EL (cell line): Measurements from ENCODE around the gene PXK.
"Not testable (repeated sequence)": the region's sequence is repeated elsewhere in the genome, so short reads cannot be mapped to it uniquely, and the experiment has no call there.

Experiments
- DNase-seq: peaks from one replicate; pipeline ENCODE4 v3.0.0-alpha.2; 2016

PXK gene

DNA sequence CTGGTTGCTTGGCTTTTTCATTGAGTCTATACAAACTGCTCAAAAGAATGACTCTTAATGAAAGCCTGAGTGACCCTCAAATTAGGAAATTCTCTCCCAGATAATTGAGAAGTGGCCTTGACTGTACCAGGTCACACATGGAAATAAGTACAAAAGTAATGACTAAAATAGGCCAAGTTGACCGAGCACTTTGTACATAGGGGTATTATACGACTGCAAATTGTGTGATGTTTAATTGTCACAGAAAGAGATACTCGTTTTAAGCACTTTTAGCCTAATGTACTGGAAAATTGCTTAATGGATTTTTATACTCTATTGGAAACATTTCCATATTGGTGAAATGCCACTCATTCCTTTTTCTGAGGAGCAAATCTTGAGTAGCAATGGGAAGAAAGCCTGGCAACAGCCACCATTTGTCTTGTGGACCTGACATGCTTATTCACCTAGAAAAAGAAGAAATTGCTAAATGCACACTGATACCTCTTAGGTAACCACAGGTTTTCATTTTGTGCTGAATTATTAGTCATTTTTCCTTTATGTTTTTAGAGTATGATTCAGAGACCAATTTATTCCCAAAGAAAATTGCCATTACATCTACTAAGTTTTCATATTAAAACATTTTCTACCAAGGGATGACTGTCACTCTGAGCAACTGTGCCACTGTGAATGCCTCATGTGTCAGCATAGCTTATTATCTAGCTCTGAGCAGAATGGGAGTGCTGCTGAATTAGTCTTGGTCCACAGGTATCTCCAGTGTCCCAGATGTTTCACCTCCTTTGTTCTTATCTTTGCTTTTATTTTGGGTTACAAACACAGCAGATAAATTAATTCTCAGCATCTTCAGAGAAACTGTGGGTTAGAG lies 8.9 kb upstream of the PXK start:
- DNase-seq: no peak

DNA sequence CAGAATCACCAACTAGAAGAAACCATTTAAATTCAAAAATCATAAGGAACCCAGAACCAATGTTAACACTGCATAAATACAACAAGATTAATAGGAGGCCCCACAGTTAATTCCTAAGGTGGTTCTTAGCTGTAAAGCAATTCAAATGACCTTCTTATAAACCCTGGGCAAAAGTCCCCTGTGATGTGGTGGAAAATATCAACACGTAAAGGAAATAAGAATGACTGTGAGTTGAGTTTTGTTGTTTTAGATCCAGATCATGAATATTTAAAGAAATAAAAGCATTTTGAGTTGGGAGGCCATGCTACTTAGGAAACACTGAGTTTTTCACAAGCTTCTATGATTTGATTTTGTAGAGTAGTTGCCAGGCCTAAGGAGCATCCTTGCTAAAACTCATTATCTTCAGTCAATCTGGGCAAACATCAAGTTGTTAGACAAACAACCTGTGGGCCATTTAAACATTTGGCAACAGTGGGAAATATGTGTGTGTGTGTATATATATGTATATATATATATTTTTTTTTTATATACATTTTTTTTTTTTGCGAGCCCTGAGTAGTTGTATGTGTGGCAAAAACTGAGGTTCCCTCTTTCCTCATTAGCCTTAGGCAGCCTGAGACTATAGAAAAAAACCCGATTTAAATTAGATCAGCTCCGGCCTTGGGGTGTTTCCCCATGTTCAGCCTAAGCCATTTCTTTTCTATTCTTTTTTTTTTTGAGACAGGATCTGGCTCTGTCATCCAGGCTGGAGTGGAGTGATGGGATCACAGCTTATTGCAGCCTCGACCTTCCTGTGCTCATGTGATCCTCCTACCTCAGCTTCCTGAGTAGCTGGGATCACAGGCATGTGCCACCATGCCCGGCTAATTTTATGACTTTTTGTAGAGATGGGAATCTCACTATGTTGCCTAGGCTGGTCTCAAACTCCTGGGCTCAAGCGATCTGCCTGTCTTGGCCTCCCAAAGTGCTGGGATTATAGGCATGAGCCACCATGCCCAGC lies 8.0 kb upstream of the PXK start:
- DNase-seq: no peak

DNA sequence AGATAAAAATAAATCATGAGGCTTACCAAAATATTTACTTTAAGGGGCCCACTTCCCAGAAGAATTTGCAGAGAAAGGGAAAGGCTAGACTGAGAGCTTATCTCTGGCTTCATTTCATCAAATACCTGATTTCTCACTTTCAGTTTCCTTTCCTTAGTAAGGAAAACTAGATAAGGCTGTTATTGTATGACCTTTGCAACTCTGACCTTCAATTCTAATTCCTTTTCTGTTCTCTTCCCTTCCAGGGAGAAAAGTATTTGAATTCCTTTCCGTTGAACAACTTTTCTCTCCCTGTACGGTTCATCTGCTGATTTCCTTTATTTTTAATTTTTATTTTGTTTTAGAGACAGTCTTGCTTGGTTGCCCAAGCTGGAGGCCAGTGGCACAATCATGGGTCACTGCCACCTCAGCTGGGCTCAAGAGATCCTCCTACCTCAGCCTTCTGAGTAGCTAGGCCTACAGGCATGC lies 7.1 kb upstream of the PXK start:
- DNase-seq: peak; percentile 8

DNA sequence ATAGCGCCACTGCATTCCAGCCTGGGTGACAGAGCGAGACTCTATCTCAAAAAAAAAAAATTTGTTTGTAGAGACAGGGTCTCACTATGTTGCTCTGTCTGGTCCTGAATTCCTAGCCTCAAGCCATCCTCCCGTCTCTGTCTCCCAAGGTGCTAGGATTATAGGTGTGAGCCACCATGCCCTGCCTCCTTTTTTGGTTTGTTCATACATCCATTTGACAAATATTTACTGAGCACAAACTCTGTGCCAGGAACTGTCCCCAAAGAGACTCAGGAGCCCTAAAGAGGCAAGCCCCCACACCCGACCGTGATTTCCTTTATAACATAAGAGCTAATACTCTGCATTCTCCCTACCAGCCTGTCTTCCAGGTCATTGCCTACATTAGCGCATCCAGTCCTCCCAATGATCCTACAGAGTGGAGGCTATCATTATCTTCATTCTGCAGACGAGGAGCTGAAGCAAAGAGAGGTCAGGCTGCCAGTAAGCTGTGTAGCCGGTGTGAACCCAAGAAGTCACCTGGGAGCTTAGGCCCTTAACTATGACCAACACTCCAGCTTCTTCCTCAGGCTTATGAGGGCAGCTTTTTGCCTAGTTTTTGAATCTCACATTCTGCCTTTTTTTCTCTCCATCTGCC lies 6.3 kb upstream of the PXK start:
- no peak for DNase-seq

DNA sequence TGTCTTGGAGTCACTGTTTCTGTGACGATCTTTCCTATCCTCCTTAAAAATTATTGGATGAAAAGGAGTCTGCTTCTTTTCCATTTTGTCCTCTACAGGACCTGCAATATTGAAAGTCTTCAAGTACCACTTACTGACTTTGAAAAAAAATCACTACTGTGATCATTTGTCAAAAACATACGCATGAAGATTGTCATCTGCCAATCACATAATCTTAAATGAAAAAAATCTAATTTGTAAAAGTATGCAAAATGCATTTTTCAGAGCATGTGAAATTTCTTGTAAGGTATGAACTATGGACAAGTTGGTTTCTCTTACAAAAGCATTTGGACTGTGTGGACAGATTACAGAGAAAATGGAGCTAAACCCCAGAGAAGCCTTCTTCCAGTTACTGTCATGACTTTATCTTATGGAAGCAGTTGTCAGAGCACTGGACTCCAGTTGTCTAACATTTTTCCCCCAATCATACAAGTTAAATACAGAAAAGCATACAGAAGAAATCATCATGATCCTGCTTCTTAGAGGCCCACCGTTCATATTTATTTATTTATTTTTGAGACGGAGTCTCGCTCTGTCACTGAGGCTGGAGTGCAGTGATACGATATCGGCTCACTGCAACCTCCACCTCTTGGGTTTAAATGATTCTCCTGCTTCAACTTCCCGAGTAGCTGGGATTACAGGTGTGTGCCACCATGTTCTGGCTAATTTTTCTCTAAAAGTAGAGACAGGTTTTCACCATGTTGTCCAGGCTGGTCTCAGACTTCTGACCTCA lies 3.4 kb upstream of the PXK start:
- DNase-seq: no peak

DNA sequence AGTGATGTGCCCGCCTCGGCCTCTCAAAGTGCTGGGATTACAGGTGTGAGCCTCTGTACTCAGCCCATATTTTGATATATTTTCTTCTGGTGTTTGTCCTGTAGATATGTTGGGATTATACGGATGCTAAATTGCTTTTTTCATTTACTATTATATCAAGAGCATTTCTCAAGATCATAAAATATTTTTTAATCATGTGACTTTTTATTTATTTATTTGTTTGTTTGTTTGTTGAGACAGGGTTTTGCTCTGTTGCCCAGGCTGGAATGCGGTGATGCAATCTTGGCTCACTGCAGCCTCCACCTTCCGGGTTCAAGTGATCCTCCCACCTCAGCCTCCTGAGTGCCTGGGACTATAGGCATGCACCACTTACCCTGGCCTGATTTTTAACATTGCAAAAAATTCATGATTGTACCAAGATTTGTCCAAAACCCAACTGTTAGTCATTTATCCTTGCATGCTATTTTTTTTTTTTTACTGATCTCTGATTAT lies 2.7 kb upstream of the PXK start:
- no peak for DNase-seq

DNA sequence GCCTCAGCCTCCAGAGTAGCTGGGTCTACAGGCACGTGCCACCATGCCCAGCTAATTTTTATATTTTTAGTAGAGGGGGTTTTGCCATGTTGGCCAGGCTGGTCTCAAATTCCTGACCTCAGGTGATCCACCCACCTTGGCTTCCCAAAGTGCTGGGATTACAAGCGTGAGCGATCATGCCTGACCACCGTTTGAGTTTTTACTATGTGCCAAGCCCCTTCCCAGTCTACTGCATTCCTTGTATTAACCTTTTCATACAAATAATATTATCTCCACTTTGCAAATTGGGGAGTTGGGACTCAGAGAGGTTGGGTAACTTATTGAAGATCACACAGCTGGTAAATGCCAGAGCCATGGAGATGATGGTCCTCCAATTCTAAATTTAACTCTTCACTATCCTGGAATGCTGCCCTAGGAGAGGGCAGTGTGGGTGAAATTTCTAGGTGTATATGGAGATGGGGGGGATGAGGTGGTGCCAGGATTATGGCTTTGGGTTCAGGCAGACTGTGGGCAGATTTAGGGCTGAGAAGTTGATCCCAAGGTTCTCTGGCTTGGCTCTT lies 1.0 kb upstream of the PXK start:
- DNase-seq: no peak

DNA sequence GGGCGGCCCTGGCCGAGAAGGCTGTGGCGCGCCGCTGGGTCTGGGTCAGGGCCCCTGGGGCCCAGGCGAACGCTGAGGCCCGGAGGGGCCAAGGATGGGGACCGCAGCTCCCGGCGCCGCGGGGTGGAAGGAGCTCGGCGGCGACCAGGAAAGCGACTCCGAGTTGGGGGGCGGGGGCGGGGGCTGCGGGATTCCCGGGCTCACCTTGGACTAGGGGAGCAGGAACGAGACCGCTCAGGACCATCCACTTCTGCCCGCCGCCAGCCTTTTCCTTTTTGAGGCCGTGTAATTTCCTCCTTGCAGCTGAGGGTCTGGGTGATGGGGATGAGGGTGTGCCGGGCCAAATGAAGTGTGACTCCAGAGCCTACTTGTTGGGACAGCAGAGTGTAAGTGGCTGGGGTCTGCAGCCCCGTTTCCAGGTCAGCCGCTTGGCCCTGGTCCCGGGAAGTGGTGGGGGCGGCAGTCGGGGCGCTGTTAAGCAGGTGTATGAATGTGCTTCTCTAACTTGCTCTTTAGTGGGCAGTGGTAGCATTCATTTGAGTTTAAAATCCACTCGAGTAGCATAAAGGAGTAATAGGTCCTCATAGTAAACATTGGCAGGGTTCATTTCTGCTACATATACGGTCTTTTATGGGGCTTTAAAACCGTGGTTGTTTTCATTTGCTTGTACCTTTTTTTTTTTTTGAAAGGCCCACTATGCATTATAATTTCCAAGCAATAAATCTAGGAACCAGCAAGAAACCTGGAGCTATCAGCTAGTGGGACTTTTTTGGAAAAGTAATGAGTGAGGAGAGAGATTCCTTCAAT lies 717 bp downstream of the PXK start:
- peak; percentile 28 for DNase-seq

DNA sequence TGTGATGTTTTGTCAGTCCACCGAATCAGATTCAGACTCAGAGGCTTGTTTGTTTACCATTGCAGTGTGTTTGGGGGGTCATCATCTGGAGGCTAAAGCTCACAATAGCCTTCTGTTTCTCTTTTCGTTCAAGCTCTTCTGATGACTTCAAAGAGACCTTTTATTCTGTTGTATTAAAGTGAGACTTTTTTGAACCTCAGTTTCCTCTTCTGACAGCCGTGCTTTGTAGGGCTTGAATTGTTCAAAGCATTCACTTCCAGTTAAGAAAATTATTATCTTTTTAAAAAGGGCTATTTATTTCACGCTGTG lies 1.3 kb downstream of the PXK start:
- no peak for DNase-seq

DNA sequence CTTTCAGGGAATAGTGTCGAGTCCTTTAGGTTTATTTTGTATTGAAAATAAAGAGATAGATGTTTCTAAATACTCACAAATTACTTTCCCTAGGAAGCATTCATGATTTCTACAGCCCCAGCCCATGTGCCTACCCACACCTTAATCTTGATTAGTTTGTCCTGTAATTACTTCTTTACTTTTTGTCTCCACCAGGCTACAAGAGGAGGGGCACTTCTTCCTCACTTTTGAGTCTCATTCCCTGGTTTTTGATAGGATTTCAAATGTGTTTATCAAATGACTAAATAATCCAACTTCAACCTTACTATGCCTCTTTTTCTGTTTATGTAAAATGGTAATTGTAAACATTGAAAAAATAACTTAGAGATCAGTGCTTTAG lies 1.8 kb downstream of the PXK start:
- no peak for DNase-seq

DNA sequence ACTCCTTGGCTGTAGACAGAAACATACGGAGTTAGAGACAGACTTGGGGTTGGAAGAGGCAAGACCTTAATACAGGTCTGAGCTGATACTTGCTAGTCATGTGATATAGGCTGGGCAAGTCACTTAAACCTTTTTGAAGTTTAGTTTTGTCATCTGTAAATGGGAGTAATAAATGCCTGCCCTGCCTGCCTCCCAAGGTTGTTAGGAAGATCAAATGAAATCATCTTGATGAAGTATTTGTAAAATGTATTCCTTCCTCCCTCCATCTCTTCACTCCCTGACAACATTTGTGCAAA lies 2.9 kb downstream of the PXK start:
- DNase-seq: no peak

DNA sequence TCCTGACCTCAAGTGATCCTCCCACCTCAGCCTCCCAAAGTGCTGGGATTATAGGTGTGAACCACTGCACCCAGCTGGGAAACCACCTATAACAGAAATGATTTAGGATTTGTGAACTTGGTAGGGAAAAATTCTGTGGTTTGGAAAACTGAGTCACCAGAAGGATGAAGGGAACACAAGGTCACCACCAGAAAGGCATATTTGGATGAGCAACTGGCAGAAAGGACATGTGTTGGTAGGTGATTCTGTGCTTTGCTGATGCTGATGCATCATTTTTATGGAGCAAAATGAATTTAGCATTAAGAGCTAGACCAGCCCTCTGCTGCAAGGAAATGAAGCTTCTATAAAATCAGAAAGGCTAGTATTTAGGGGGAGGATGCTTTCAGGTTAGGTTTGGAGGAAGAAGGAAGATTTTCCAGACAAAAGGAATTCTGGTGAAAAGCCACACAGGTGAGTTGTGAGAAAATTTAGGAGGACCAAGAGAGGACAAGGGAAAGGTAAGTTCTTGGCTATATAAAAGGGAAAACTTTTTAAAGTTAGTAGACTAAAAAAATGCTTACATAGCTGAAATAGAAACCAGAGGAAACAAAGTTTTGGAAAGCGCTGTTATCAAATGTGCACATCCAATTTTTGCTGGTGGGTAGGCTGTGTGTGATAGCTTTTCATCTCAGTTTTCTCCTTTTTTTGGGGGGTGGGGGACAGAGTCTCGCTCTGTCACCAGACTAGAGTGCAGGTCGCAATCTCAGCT lies 3.6 kb downstream of the PXK start:
- DNase-seq: peak; percentile 91

DNA sequence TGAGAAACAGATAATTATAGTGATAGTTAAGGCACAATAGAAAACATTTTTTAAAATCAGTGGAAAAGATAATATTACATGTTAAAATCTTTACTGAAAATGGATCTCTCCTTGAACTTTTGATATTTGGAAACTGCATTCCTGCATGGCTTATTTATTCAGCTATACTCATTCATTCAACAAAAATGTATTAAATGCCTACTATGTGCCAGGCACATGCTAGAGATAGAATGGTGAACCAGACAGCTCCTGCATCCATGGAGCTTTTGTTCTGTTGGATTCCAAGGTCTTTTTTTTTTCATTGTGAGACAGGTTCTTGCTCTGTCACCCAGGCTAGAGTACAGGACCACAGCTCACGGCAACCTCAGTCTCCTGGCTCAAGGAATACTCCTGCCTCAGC lies 4.5 kb downstream of the PXK start:
- no peak for DNase-seq

DNA sequence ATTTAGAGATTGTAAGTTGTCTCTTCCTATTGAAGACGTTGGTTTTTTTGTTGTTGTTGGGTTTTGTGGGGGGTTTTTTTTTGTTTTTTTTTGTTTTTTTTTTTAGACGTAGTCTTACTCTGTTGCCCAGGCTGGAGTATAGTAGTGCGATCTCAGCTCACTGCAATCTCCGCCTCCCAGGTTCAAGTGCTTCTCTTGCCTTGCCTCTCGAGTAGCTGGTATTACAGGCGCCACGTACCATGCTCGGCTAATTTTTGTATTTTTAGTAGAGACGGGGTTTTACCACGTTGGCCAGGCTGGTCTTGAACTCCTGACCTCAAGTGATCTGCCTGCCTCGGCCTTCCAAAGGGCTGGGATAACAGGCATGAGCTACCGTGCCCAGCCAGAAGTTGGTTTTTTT lies 6.5 kb downstream of the PXK start:
- DNase-seq: not testable (repeated sequence)

DNA sequence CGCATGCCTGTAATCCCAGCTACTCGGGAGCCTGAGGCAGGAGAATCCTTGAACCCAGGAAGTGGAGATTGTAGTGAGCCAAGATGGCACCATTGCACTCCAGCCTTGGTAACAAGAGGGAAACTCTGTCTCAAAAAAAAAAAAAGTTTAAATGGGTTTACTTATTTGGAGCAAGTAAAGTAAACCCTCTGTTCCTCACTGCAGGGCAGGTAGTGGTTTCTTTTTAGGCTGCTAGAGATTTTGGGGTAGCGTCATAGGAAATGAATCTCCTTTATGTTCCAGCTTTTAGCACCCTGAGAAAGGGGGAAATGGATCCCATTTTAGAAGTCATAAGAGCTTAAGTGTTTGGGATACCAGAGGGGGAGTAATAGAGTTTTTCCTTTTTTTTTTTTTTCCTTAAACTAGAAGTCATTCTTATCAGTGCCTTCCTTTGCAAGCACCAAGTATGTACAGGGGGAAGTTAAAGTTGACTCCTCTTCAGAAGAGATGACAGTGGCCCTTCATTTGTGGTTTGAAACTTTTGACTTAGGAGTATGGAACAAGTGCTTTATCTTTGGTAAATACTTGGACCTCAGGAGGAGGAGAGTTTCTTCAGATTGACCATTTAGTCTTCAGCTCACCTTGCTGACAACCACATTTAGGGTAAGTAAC lies 8.0 kb downstream of the PXK start:
- no peak for DNase-seq

DNA sequence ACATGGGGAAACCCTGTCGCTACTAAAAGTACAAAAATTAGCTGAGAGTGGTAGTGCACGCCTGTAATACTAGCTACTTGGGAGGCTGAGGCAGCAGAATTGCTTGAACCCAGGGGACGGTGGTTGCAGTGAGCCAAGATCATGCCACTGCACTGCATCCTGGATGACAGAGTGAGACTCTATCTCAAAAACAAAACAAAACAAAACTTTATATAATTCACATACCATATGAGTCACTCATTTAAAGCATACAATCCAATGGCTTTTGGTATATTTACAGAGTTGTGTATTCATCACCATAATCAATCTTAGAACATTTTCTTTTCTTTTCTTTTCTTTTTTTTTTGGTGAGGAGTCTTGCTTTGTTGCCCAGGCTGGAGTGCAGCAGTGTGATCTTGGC lies 8.7 kb downstream of the PXK start:
- DNase-seq: peak; percentile 26

DNA sequence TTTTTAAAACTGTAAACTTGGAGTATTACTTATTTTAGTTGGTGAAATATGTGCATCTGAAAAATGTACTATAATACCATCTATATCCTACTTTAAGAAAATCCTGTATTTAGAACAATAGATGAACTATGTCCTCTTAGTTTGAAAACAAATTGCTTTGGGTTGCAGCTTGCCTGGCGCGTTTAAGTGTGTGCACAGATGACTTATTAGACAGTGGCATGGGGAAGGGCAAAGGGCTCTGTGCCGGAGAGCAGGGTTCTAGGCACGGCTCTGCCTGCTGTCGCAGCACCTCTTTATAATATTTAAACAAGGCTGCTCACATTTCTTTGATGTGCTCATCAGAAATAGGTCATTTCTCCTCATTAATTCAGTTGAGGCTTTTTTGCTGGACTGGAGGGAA lies 10.0 kb downstream of the PXK start:
- DNase-seq: no peak

DNA sequence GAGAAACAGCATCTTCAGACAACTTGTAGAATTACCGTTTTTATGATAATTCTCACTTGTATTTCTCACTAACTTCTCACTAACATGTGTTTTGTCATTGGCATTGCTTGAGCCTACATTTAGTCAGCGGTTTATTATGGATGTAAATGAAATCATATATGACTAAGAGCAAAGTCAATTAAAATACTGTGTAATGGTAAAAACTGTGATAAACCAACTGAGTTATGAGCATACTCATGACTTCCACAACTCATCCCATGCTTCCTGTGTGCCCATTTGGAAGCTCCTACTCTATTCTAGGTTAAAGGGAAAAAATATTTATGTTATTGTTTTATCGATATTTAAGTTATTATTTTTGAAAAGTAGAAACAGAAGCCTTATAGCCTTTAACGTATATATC lies 12.8 kb downstream of the PXK start:
- DNase-seq: no peak

DNA sequence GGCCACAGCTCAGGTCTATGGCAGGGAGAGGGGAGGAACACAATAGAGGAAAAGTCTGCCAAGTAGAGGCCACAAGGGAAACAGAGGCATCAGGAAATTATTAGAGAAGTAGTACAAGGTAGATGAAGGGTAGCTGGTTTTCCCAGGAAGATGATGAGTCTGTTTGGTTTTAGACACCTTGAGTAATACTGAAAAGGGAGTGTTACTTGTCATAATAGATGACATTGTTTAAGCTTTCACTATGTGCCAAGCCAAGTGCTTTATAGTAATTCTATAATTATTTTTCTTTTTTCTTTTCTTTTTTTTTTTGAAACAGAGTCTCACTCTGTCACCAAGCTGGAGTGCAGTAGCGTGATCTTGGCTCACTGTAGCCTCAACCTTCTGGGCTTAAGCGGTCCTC lies 13.7 kb downstream of the PXK start:
- no peak for DNase-seq

DNA sequence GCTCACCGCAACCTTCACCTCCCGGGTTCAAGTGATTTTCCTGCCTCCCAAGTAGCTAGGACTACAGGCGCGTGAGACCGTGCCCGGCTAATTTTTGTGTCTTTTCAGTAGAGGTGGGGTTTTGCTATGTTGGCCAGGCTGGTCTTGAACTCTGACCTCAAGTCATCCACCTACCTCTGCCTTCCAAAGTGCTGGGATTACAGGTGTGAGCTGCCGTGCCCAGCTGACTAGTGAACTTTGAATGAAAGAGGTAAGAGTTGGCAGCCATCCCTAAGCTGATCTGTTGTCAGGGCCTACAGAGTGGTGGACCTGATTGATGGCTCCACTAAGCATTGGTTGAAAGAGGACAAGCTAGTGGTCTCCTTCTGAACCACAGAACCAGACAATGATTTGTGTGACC lies 15.3 kb downstream of the PXK start:
- DNase-seq: no peak
